Activated CD8-positive, alpha-beta T cell treated with anti-CD3 and anti-CD28 coated beads for 36 hours (primary cell): ENCODE results near the gene CORO2B. TPM values are rescaled to one million over a fixed set of nuclear protein-coding genes. Genes with fewer than 3 reads are reported as not detected.

Source experiments
- ATAC-seq: fragments of 200-7000 bp; cut with Tn5 transposase; one replicate; pipeline ENCODE4 v1.10.0; 2021; ENCODE audit warnings: mild to moderate bottlenecking, moderate library complexity
- CTCF ChIA-PET: fragments of 350-600 bp; sonication (Branson Sonifier 250); formaldehyde crosslinking; loops from one replicate; lab custom pipeline; 2021; ENCODE audit warnings: antibody characterized with exemption; lab: Charles Lee
- POLR2A ChIA-PET: fragments of 350-600 bp; sonication (Branson Sonifier 250); formaldehyde crosslinking; loops from one replicate; lab custom pipeline; 2021; ENCODE audit warnings: antibody characterized with exemption; lab: Charles Lee
- DNase-seq: peaks from one replicate; pipeline ENCODE4 v3.0.0-alpha.2; 2020
- H3K27ac Mint-ChIP-seq: one replicate; pipeline ENCODE4 v1.8.0; 2021; ENCODE audit warnings: mild to moderate bottlenecking, mixed read lengths
- H3K27me3 Mint-ChIP-seq: one replicate; pipeline ENCODE4 v1.8.0; 2021; ENCODE audit warnings: mixed read lengths
- H3K36me3 Mint-ChIP-seq: one replicate; pipeline ENCODE4 v1.8.0; 2021; ENCODE audit warnings: low read depth, mixed read lengths
- H3K4me1 Mint-ChIP-seq: one replicate; pipeline ENCODE4 v1.8.0; 2021; ENCODE audit warnings: low read depth, mixed read lengths
- H3K4me3 Mint-ChIP-seq: one replicate; pipeline ENCODE4 v1.8.0; 2021; ENCODE audit warnings: mild to moderate bottlenecking, moderate library complexity, mixed read lengths
- H3K9me3 Mint-ChIP-seq: one replicate; pipeline ENCODE4 v1.8.0; 2021; ENCODE audit warnings: mixed read lengths
- CTCF ChIP-seq: fragments of 200-600 bp; IDR thresholded peaks from one replicate; pipeline ENCODE4 v1.8.0; 2022; ENCODE audit warnings: antibody characterized with exemption, mild to moderate bottlenecking
- intact Hi-C: fragments of 100-400 bp; cut with micrococcal nuclease; formaldehyde crosslinking; loops from one replicate; pipeline ENCODE4 v1.10.0; 2022
- total RNA-seq, 2 experiments: library from RNA; stranded (reverse); gene quantifications; one replicate each; pipeline ENCODE4 v1.2.3, GENCODE V29; 2021

The CORO2B gene
- total RNA-seq, 2 experiments from 2014 or later, result not detected

DNA sequence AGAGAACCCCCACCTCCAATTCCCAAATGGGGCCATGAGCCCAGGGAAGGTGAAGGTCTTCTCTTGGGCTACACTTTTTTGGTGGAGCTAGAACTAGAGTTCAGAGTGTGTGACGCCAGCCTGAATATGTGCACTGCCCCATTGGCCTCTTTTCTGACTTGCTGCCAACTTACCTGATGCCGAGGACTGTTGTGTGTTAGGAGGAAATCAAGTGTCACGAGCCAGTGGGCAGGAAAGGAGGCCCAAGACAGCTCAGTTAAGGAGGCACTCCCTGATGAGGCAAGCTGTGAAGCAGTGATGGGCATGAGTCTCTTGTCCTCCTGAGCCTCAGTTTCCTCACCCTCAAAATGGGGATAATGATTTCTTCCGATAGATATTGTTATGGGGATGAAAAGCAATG is 134.1 kb downstream of the CORO2B start:
- TF ChIP-seq CTCF, result no peak
- Mint-ChIP-seq H3K9me3 (no peaks in the 10 kb centered on the region), H3K27me3 (peaks cover 9% of the 10 kb centered on the region), H3K4me3 (no peak overlapping the region), H3K4me1 (no peaks in the 10 kb centered on the region), H3K36me3 (no peaks in the 10 kb centered on the region), H3K27ac (no peak overlapping the region)
- intact Hi-C loops, result no loop called here
- ATAC-seq, result no peak
- POLR2A ChIA-PET, result no interaction called here
- CTCF ChIA-PET, result interaction anchor here (1.0 kb wide), 1 partner anchor 10 kb away, joined by 3 read pairs; no protein-coding TSS in a partner anchor
- DNase-seq, result no peak

GRCh38 chr15:68713874-68714273 is 135.1 kb downstream of the CORO2B start:
- CTCF ChIA-PET, result no interaction called here
- H3K27ac Mint-ChIP-seq, result no peak overlapping the region
- DNase-seq (no peak), ATAC-seq (no peak)
- no peak overlapping the region for H3K4me3 Mint-ChIP-seq
- TF ChIP-seq CTCF, result no peak
- POLR2A ChIA-PET, result no interaction called here
- H3K9me3 Mint-ChIP-seq, result no peaks in the 10 kb centered on the region
- no peaks in the 10 kb centered on the region for H3K4me1 Mint-ChIP-seq
- intact Hi-C loops, result no loop called here
- peaks cover 9% of the 10 kb centered on the region for H3K27me3 Mint-ChIP-seq
- no peaks in the 10 kb centered on the region for H3K36me3 Mint-ChIP-seq

- Mint-ChIP-seq H3K4me1 (no peaks in the 10 kb centered on the region), H3K27ac (no peak overlapping the region), H3K36me3 (no peaks in the 10 kb centered on the region), H3K4me3 (no peak overlapping the region), H3K9me3 (no peaks in the 10 kb centered on the region), H3K27me3 (peaks cover 9% of the 10 kb centered on the region)
- CTCF ChIA-PET, result interaction anchor here (1.2 kb wide), 1 partner anchor 161 kb away, joined by 3 read pairs; no protein-coding TSS in a partner anchor
- DNase-seq, result no peak
- no peak for TF ChIP-seq CTCF
- no peak for ATAC-seq
- intact Hi-C loops, result no loop called here
- POLR2A ChIA-PET, result no interaction called here
These were observed 136.3 kb downstream of the CORO2B start for GRCh38 chr15:68715111-68715510.

- ChIA-PET POLR2A (no interaction called here), CTCF (interaction anchor here (0.7 kb wide), 1 partner anchor 68 kb away, joined by 3 read pairs; no protein-coding TSS in a partner anchor)
- TF ChIP-seq CTCF, result no peak
- peaks cover 9% of the 10 kb centered on the region for H3K27me3 Mint-ChIP-seq
- intact Hi-C loops, result no loop called here
- H3K4me1 Mint-ChIP-seq, result no peaks in the 10 kb centered on the region
- H3K36me3 Mint-ChIP-seq, result no peaks in the 10 kb centered on the region
- H3K4me3 Mint-ChIP-seq, result no peak overlapping the region
- ATAC-seq (no peak), DNase-seq (no peak)
- H3K9me3 Mint-ChIP-seq, result no peaks in the 10 kb centered on the region
- H3K27ac Mint-ChIP-seq, result no peak overlapping the region
These were observed 139.2 kb downstream of the CORO2B start for GRCh38 chr15:68717951-68718350.

DNA sequence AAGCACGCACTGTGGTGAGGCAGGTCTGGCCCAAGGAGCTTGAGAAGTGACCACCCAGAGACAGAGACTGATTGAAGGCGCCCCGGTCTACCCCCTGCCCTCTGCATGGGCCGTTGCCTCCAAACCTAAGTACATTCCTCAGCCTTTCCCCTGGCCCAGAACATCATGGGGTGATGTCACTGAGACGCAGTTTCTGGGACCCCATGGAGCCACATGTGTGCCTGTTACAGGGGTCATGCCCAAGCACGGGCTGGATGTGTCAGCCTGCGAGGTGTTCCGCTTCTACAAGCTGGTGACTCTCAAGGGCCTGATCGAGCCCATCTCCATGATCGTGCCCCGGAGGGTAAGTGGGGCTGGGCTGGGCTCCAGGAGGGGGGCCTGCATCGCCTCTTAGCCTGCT is 139.7 kb downstream of the CORO2B start:
- intact Hi-C loops, result no loop called here
- Mint-ChIP-seq H3K27me3 (peaks cover 9% of the 10 kb centered on the region), H3K9me3 (no peaks in the 10 kb centered on the region), H3K27ac (no peak overlapping the region), H3K4me1 (no peaks in the 10 kb centered on the region), H3K4me3 (no peak overlapping the region), H3K36me3 (no peaks in the 10 kb centered on the region)
- no peak for ATAC-seq
- ChIA-PET POLR2A (no interaction called here), CTCF (interaction anchor here (0.7 kb wide), 1 partner anchor 68 kb away, joined by 3 read pairs; no protein-coding TSS in a partner anchor)
- TF ChIP-seq CTCF, result no peak
- DNase-seq, result no peak
